HepG2 (cell line): ENCODE measurements around the gene LRRC45. TPM values are rescaled to one million over a fixed set of nuclear protein-coding genes. Genes with fewer than 3 reads are reported as not detected.
A peak's percentile ranks its signal among the peaks of the same experiment; 100 is the strongest.

ENCODE experiments used
- NFIB ChIP-seq: sonication (generic); formaldehyde crosslinking; IDR thresholded peaks from 2 replicates; pipeline ENCODE4 v1.9.0; 2021; ENCODE audit warnings: missing genetic modification reagents, mild to moderate bottlenecking, borderline replicate concordance
- U2AF2 ChIP-seq: fragments of 200-400 bp; formaldehyde crosslinking; IDR thresholded peaks from 2 replicates; pipeline ENCODE4 v1.6.1; 2017; ENCODE audit warnings: low read depth, mild to moderate bottlenecking, low read length
- ZNF724P ChIP-seq: sonication (generic); formaldehyde crosslinking; IDR thresholded peaks from 2 replicates; pipeline ENCODE4 v1.8.0; 2022; ENCODE audit warnings: missing genetic modification reagents, borderline replicate concordance
- polyA plus RNA-seq, 8 experiments: library from polyadenylated mRNA; depleted of rRNA in 3 of 8; stranded (reverse) in 7 of 8; unstranded in 1 of 8; fragments of >200 nt; fragmentation: Illumina TruSeq in 4 of 8; extraction: Trizol in 4 of 8; gene quantifications; 2 replicates each; pipeline versions ENCODE4 v1.2.1 to v1.2.3, GENCODE V29; 2011 to 2016; ENCODE audit warnings: low read depth in 4 of 8, missing spikeins in 1 of 8, mixed read lengths in 1 of 8; ENCODE audit not compliant: insufficient read depth in 1 of 8
- total RNA-seq, 5 experiments: library from RNA; depleted of rRNA; stranded (reverse); fragments of >200 nt; fragmentation: Illumina TruSeq; extraction: Trizol; gene quantifications; 2 replicates each; pipeline ENCODE4 v1.2.3, GENCODE V29; 2016; ENCODE audit warnings: low read depth in 1 of 5
- TF ChIP-seq, protein P1 (sequence below), 2 experiments: sonication (generic) in 1 of 2; formaldehyde crosslinking in 1 of 2; IDR thresholded peaks; 2 replicates each; pipeline versions ENCODE4 v1.4.0 to v1.6.1; 2016 to 2020; ENCODE audit warnings: borderline replicate concordance in 1 of 2, low read depth in 1 of 2, mild to moderate bottlenecking in 1 of 2, missing genetic modification reagents in 1 of 2
- TF ChIP-seq, protein P2 (sequence below): sonication (generic); formaldehyde crosslinking; IDR thresholded peaks from 2 replicates; pipeline ENCODE4; 2020; ENCODE audit warnings: missing genetic modification reagents, mild to moderate bottlenecking, borderline replicate concordance
- TF ChIP-seq, protein P3 (sequence below): sonication (generic); formaldehyde crosslinking; IDR thresholded peaks from 2 replicates; pipeline ENCODE4 v1.5.0; 2020; ENCODE audit warnings: mild to moderate bottlenecking, missing genetic modification reagents
- TF ChIP-seq, protein P4 (sequence below): sonication (generic); formaldehyde crosslinking; IDR thresholded peaks from 2 replicates; pipeline ENCODE4 v1.4.0; 2020; ENCODE audit warnings: missing genetic modification reagents, mild to moderate bottlenecking, borderline replicate concordance
- TF ChIP-seq, protein P5 (sequence below): sonication (generic); formaldehyde crosslinking; IDR thresholded peaks from 2 replicates; pipeline ENCODE4 v1.4.0; 2020; ENCODE audit warnings: mild to moderate bottlenecking, missing genetic modification reagents

LRRC45 gene
- total and polyA plus RNA-seq, 2 of the 13 experiments (the other 11 are each of a cell fraction or from before 2014, with no cell fraction given) = 11.6 to 48.1 TPM

DNA sequence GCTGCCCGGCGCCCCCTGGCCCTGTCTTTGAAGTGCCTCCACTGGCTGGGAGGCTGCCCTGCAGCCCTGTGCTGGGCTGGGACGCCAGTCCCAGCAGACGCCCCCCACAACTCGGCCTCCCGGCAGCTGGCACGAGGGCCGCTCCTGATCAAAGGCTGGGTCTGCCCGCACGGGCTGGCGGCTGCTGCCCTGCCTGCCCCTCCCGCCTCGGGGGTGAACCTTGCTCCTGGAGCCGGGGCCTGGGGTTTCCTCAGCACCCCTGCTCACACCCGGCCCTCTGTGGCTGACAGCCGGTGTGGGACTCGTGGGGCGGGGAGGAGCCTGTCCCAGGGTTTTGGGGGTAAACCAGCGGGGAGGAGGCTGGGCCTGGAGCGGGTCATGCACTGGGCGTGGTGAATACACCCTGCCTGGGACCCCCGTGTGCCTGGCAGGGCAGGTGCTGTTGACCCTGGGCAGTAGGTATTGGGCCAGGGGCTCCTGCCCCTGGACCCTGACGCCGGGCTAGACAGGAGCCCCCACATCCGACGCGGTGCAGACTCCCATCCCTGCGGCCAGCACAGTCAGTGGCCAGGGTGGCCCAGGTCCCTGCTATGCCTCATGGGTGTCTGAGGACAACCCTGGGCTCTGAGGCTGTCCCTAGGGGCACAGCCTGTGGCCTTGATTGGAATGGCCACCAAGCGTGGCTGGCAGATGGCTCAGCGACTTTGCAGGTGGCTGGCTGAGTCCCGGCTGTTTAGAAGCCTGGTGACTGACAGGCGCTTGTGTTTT is 22.1 kb upstream of the LRRC45 start (continued):
- TF ChIP-seq, protein P1, sequence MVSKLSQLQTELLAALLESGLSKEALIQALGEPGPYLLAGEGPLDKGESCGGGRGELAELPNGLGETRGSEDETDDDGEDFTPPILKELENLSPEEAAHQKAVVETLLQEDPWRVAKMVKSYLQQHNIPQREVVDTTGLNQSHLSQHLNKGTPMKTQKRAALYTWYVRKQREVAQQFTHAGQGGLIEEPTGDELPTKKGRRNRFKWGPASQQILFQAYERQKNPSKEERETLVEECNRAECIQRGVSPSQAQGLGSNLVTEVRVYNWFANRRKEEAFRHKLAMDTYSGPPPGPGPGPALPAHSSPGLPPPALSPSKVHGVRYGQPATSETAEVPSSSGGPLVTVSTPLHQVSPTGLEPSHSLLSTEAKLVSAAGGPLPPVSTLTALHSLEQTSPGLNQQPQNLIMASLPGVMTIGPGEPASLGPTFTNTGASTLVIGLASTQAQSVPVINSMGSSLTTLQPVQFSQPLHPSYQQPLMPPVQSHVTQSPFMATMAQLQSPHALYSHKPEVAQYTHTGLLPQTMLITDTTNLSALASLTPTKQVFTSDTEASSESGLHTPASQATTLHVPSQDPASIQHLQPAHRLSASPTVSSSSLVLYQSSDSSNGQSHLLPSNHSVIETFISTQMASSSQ (IDR thresholded peaks at IDR 0.05; ENCODE audit: low read depth) = no peak; the same call in 1 of the 2 replicates
- TF ChIP-seq, protein P1 (CRISPR knock-in tag; IDR thresholded peaks at IDR 0.05; ENCODE audit: borderline replicate concordance) = peak; percentile 79; the same call in 1 of the 2 replicates
- TF ChIP-seq, protein P2, sequence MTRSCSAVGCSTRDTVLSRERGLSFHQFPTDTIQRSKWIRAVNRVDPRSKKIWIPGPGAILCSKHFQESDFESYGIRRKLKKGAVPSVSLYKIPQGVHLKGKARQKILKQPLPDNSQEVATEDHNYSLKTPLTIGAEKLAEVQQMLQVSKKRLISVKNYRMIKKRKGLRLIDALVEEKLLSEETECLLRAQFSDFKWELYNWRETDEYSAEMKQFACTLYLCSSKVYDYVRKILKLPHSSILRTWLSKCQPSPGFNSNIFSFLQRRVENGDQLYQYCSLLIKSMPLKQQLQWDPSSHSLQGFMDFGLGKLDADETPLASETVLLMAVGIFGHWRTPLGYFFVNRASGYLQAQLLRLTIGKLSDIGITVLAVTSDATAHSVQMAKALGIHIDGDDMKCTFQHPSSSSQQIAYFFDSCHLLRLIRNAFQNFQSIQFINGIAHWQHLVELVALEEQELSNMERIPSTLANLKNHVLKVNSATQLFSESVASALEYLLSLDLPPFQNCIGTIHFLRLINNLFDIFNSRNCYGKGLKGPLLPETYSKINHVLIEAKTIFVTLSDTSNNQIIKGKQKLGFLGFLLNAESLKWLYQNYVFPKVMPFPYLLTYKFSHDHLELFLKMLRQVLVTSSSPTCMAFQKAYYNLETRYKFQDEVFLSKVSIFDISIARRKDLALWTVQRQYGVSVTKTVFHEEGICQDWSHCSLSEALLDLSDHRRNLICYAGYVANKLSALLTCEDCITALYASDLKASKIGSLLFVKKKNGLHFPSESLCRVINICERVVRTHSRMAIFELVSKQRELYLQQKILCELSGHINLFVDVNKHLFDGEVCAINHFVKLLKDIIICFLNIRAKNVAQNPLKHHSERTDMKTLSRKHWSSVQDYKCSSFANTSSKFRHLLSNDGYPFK = no peak; the same call in 1 of the 2 replicates
- TF ChIP-seq NFIB = no peak
- TF ChIP-seq ZNF724P = peak; percentile 44
- TF ChIP-seq, protein P3, sequence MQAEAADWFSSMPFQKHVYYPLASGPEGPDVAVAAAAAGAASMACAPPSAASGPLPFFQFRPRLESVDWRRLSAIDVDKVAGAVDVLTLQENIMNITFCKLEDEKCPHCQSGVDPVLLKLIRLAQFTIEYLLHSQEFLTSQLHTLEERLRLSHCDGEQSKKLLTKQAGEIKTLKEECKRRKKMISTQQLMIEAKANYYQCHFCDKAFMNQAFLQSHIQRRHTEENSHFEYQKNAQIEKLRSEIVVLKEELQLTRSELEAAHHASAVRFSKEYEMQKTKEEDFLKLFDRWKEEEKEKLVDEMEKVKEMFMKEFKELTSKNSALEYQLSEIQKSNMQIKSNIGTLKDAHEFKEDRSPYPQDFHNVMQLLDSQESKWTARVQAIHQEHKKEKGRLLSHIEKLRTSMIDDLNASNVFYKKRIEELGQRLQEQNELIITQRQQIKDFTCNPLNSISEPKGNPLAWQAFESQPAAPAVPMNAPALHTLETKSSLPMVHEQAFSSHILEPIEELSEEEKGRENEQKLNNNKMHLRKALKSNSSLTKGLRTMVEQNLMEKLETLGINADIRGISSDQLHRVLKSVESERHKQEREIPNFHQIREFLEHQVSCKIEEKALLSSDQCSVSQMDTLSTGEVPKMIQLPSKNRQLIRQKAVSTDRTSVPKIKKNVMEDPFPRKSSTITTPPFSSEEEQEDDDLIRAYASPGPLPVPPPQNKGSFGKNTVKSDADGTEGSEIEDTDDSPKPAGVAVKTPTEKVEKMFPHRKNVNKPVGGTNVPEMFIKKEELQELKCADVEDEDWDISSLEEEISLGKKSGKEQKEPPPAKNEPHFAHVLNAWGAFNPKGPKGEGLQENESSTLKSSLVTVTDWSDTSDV = peak; percentile 3; the same call in 1 of the 2 replicates
- TF ChIP-seq, protein P4, sequence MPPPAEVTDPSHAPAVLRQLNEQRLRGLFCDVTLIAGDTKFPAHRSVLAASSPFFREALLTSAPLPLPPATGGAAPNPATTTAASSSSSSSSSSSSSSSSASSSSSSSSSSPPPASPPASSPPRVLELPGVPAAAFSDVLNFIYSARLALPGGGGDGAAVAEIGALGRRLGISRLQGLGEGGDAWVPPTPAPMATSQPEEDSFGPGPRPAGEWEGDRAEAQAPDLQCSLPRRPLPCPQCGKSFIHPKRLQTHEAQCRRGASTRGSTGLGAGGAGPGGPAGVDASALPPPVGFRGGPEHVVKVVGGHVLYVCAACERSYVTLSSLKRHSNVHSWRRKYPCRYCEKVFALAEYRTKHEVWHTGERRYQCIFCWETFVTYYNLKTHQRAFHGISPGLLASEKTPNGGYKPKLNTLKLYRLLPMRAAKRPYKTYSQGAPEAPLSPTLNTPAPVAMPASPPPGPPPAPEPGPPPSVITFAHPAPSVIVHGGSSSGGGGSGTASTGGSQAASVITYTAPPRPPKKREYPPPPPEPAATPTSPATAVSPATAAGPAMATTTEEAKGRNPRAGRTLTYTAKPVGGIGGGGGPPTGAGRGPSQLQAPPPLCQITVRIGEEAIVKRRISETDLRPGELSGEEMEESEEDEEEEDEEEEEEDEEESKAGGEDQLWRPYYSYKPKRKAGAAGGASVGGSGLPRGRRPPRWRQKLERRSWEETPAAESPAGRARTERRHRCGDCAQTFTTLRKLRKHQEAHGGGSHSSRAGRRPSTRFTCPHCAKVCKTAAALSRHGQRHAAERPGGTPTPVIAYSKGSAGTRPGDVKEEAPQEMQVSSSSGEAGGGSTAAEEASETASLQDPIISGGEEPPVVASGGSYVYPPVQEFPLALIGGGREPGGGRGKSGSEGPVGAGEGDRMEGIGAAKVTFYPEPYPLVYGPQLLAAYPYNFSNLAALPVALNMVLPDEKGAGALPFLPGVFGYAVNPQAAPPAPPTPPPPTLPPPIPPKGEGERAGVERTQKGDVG = peak; percentile 98
- TF ChIP-seq, protein P5, sequence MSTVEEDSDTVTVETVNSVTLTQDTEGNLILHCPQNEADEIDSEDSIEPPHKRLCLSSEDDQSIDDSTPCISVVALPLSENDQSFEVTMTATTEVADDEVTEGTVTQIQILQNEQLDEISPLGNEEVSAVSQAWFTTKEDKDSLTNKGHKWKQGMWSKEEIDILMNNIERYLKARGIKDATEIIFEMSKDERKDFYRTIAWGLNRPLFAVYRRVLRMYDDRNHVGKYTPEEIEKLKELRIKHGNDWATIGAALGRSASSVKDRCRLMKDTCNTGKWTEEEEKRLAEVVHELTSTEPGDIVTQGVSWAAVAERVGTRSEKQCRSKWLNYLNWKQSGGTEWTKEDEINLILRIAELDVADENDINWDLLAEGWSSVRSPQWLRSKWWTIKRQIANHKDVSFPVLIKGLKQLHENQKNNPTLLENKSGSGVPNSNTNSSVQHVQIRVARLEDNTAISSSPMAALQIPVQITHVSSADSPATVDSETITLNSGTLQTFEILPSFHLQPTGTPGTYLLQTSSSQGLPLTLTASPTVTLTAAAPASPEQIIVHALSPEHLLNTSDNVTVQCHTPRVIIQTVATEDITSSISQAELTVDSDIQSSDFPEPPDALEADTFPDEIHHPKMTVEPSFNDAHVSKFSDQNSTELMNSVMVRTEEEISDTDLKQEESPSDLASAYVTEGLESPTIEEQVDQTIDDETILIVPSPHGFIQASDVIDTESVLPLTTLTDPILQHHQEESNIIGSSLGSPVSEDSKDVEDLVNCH = no peak
- TF ChIP-seq U2AF2 = 0 out of 2 replicates have a peak, but pooled peaks have one; percentile 86
